HG02852 (cell line): ENCODE measurements around the gene TTLL11.

ENCODE experiments used
- ATAC-seq: cut with Tn5 transposase; IDR thresholded peaks from one replicate; pipeline ENCODE4 v1.9.1; 2021; ENCODE audit warnings: mild to moderate bottlenecking, moderate library complexity; ENCODE audit not compliant: unreplicated experiment

TTLL11 gene

GRCh38 chr9:121780177-121781040 is 312.7 kb downstream of the TTLL11 start:
- no peak for ATAC-seq

GRCh38 chr9:121779381-121780117 is 313.6 kb downstream of the TTLL11 start:
- ATAC-seq: no peak

GRCh38 chr9:121778252-121779225 is 314.6 kb downstream of the TTLL11 start:
- no peak for ATAC-seq

DNA sequence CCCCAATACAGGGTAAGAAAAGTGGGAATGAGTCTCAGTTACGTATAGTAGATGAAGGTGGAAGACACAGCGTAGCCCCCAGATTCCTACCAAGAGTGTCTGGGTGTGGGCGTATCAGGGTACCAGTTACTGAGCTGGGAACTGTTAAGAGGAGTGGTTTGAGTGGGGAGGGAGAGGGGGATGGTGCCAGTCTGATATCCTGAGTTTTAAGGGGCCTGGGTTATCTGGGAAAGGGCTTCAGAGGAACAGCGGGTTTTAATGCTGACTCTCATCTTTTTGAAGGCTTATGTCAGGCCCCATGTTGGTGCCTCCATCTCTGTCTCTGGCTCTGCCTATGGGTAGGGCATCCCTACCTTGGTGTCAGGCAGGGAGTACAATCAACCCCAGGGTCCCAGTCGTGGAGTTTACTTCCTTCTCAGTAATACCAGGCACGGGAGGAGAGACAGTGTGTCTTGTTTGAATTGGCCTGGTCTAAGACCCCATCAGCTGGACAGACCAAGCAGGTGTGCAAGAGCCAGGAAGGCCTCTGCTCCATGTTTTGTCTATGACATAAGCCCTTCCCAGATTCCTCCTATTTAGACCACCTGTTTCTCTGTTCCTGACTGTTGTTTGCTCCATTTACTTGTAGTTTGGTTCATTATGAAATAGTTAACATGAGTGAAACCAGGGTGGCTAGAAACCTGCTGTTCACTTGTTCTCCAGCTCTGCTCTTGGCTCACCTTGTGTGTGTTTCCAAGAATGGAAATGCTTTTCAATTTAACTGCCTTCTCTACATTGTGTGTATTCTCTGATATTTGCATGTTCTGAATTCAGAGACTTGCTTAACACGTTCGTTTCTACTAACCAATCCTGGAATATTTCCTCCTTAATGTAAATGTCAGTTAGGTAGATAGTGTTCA is 316.1 kb downstream of the TTLL11 start:
- no peak for ATAC-seq

DNA sequence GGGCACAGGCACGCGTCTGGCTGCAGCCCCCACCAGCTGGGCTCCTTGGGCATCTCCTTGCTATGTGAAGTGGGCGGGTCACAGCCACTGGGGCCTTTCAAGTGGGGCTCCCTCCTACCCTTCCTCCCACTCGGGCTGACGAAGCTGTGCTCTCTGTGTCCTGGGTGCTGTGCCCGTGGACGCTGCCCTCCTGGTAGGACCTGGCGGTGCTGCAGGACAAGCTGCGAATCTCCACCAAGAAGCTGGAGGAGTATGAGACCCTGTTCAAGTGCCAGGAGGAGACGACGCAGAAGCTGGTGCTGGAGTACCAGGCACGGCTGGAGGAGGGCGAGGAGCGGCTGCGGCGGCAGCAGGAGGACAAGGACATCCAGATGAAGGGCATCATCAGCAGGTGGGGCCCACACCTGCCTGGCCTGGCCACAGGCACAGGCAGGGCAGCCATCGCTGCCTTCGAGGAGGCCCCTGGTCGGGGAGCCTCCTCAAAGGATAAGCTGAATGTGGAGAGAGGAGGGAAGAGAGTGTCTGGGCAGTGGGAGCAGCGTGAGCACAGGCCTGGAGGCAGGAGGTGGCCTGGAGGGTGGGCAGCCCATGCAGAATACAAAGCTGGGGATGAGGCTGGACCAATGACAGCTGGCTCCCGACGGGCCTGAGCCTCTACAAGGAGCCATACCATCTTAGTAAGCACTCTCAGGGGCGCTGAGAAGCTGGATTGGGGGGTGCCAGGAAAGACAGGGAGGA is 316.9 kb downstream of the TTLL11 start:
- ATAC-seq: no peak

- ATAC-seq: no peak
These were observed 318.1 kb downstream of the TTLL11 start for GRCh38 chr9:121774715-121775613.

DNA sequence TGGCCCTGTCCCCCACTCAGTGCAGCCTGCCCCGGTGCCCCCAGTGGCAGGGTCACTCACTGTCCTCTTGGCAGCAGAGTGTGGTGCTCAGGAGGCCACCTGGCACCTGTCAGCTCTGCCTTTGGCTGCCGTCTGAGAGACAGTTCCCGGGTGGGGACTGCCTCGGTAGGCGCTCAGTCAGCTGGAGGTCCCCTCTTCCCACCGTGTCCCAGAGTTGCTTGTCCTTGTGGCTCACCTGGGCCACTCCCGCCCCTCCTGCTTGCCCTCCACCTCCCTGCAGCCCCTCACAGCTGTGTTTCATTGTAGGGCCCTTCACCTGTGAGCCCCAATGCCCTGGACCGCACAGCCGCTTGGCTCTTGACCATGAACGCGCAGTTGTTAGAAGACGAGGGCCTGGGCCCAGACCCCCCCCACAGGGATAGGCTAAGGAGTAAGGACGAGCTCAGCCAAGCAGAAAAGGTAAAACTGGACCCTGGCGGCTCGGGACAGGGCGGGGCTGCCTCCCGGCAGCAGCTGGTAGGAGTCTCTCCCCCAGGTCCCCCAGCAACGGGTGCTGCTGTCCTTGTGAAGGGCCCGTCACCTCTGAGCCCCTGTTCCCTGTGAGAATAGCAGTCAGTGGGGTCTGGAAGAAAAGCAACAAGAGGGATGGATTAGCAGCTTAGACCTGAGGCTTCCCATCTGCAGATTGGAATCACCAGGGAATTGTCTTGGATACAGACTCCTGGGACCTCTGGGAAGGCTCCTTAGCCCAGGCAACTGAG is 319.0 kb downstream of the TTLL11 start:
- ATAC-seq: no peak

- ATAC-seq: no peak
These were observed 319.7 kb downstream of the TTLL11 start for GRCh38 chr9:121773286-121773953.

GRCh38 chr9:121772600-121773285 is 320.4 kb downstream of the TTLL11 start:
- ATAC-seq: no peak
